SK-MEL-5 (cell line): Measurements from ENCODE around the gene DACH2. TPM values are rescaled to one million over a fixed set of nuclear protein-coding genes. Genes with fewer than 3 reads are reported as not detected.
A peak's percentile ranks its signal among the peaks of the same experiment; 100 is the strongest.

Source experiments
- DNase-seq: peaks from one replicate; pipeline ENCODE4 v3.0.0-alpha.2; 2016; ENCODE audit warnings: low read depth, low spot score
- in situ Hi-C: cut with HindIII; loops from 2 replicates; pipeline ENCODE4 v1.10.0; 2016; ENCODE audit warnings: low sequenced_read_pairs, high pct_unique_total_duplicates, low pct_unique_long_range_greater_than_20kb
- total RNA-seq: library from RNA; depleted of rRNA; stranded (reverse); fragments of >200 nt; shearing (Covaris generic); gene quantifications from 2 replicates; pipeline ENCODE4 v1.2.3, GENCODE V29; 2014

DACH2 gene
- total RNA-seq, 1 experiment from 2014 or later = not detected

- in situ Hi-C loops = no loop called here
- no peak for DNase-seq
Observed at GRCh38 chrX:86215260-86215659, 67.0 kb downstream of the DACH2 start.

- DNase-seq = no peak
- in situ Hi-C loops = no loop called here
Observed at GRCh38 chrX:86237482-86237881, 89.2 kb downstream of the DACH2 start.

GRCh38 chrX:86241547-86241946, 93.3 kb downstream of the DACH2 start:
- DNase-seq = no peak
- in situ Hi-C loops = no loop called here

- no peak for DNase-seq
- in situ Hi-C loops = no loop called here
Observed at GRCh38 chrX:86263526-86263925, 115.3 kb downstream of the DACH2 start.

GRCh38 chrX:86295293-86295692, 147.0 kb downstream of the DACH2 start:
- in situ Hi-C loops = no loop called here
- DNase-seq = no peak

GRCh38 chrX:86322913-86323312, 174.7 kb downstream of the DACH2 start:
- no peak for DNase-seq

GRCh38 chrX:86329174-86329573, 180.9 kb downstream of the DACH2 start:
- in situ Hi-C loops = no loop called here

More at GRCh38 chrX:86322913-86323312, 174.7 kb downstream of the DACH2 start:
- in situ Hi-C loops = no loop called here

GRCh38 chrX:86348669-86349068, 200.4 kb downstream of the DACH2 start:
- DNase-seq = peak; percentile 4
- in situ Hi-C loops = no loop called here

More at GRCh38 chrX:86329174-86329573, 180.9 kb downstream of the DACH2 start:
- DNase-seq = no peak

GRCh38 chrX:86349115-86349514, 200.9 kb downstream of the DACH2 start:
- in situ Hi-C loops = no loop called here
- DNase-seq = no peak

GRCh38 chrX:86369847-86370630, 221.8 kb downstream of the DACH2 start:
- no peak for DNase-seq
- in situ Hi-C loops = no loop called here

- no peak for DNase-seq
- in situ Hi-C loops = no loop called here
Observed at GRCh38 chrX:86370927-86371326, 222.7 kb downstream of the DACH2 start.

- in situ Hi-C loops = no loop called here
- DNase-seq = no peak
Observed at GRCh38 chrX:86379209-86379608, 231.0 kb downstream of the DACH2 start.

- in situ Hi-C loops = no loop called here
- DNase-seq = no peak
Observed at GRCh38 chrX:86383681-86384540, 235.7 kb downstream of the DACH2 start.

GRCh38 chrX:86407371-86407770, 259.1 kb downstream of the DACH2 start:
- DNase-seq = no peak
- in situ Hi-C loops = no loop called here

GRCh38 chrX:86421771-86422170, 273.5 kb downstream of the DACH2 start:
- no peak for DNase-seq
- in situ Hi-C loops = no loop called here

- no peak for DNase-seq
- in situ Hi-C loops = no loop called here
Observed at GRCh38 chrX:86436116-86436515, 287.9 kb downstream of the DACH2 start.

- no peak for DNase-seq
- in situ Hi-C loops = no loop called here
Observed at GRCh38 chrX:86455495-86455894, 307.2 kb downstream of the DACH2 start.

- no peak for DNase-seq
- in situ Hi-C loops = no loop called here
Observed at GRCh38 chrX:86460760-86461159, 312.5 kb downstream of the DACH2 start.

GRCh38 chrX:86504297-86504696, 356.0 kb downstream of the DACH2 start:
- DNase-seq = no peak
- in situ Hi-C loops = no loop called here
